Liver (tissue), 9 donors: ENCODE data around the gene ANAPC4. TPM values are rescaled to one million over a fixed set of nuclear protein-coding genes. Genes with fewer than 3 reads are reported as not detected.

ENCODE experiments used
- DNase-seq: peaks from one replicate; pipeline ENCODE4 v3.0.0-alpha.2; 2017; ENCODE audit warnings: low spot score
- H3K27ac ChIP-seq, 2 donors: one replicate each; pipeline ENCODE4 v1.7.0; 2013; ENCODE audit warnings: inconsistent platforms in 2 of 2, low read length in 2 of 2, control low read depth in 1 of 2, low read depth in 1 of 2, mild to moderate bottlenecking in 1 of 2
- H3K27me3 ChIP-seq, 4 donors: one replicate each; pipeline versions ENCODE4 v1.6.1 to v1.7.0; 2013; ENCODE audit warnings: low read length in 3 of 4, inconsistent platforms in 1 of 4, mild to moderate bottlenecking in 1 of 4, moderate library complexity in 1 of 4; ENCODE audit not compliant: control insufficient read depth in 4 of 4, insufficient read depth in 4 of 4
- H3K36me3 ChIP-seq, 4 donors: one replicate each; pipeline versions ENCODE4 v1.6.1 to v1.7.0; 2013; ENCODE audit warnings: low read length in 3 of 4, mild to moderate bottlenecking in 3 of 4, low read depth in 1 of 4, moderate library complexity in 1 of 4; ENCODE audit not compliant: control insufficient read depth in 4 of 4, insufficient read depth in 3 of 4
- H3K4me1 ChIP-seq, 4 donors: one replicate each; pipeline versions ENCODE4 v1.6.1 to v1.7.0; 2013; ENCODE audit warnings: low read length in 3 of 4, mild to moderate bottlenecking in 3 of 4, moderate library complexity in 1 of 4; ENCODE audit not compliant: control insufficient read depth in 4 of 4, insufficient read depth in 4 of 4
- H3K4me3 ChIP-seq, 3 donors: one replicate each; pipeline versions ENCODE4 v1.6.1 to v1.7.0; 2013; ENCODE audit warnings: low read length in 3 of 3, control low read depth in 1 of 3, low read depth in 1 of 3, mild to moderate bottlenecking in 1 of 3
- H3K9ac ChIP-seq, 2 donors: one replicate each; pipeline ENCODE4 v1.7.0; 2013; ENCODE audit warnings: low read length in 2 of 2, mild to moderate bottlenecking in 2 of 2, moderate library complexity in 2 of 2, control low read depth in 1 of 2, low read depth in 1 of 2
- H3K9me3 ChIP-seq, 4 donors: one replicate each; pipeline versions ENCODE4 v1.6.1 to v1.7.0; 2013; ENCODE audit warnings: low read length in 3 of 4; ENCODE audit not compliant: control insufficient read depth in 4 of 4
- ATF3 ChIP-seq: IDR thresholded peaks from 2 replicates; pipeline ENCODE4 v1.6.1; 2016; ENCODE audit warnings: antibody characterized with exemption
- EGR1 ChIP-seq, 2 donors: IDR thresholded peaks; 2 replicates each; pipeline ENCODE4 v1.6.1; 2016 to 2018; ENCODE audit warnings: antibody characterized with exemption in 2 of 2, low read depth in 2 of 2
- FOXA1 ChIP-seq: IDR thresholded peaks from 2 replicates; pipeline ENCODE4 v1.6.1; 2016; ENCODE audit warnings: antibody characterized with exemption
- GABPA ChIP-seq, 2 donors: IDR thresholded peaks in 1 of 2; conservative IDR thresholded peaks in 1 of 2; 2 replicates each; pipeline ENCODE4 v1.6.1; 2016; ENCODE audit warnings: antibody characterized with exemption in 2 of 2, mild to moderate bottlenecking in 1 of 2, moderate library complexity in 1 of 2
- HNF4A ChIP-seq, 2 donors: conservative IDR thresholded peaks; 2 replicates each; pipeline ENCODE4 v1.6.1; 2016; ENCODE audit warnings: antibody characterized with exemption in 2 of 2, mild to moderate bottlenecking in 2 of 2
- HNF4G ChIP-seq: IDR thresholded peaks from 2 replicates; pipeline ENCODE4 v1.6.1; 2016; ENCODE audit warnings: antibody characterized with exemption
- JUND ChIP-seq, 2 donors: IDR thresholded peaks; 2 replicates each; pipeline ENCODE4 v1.6.1; 2016; ENCODE audit warnings: antibody characterized with exemption in 2 of 2
- NR2F2 ChIP-seq: IDR thresholded peaks from 2 replicates; pipeline ENCODE4 v1.6.1; 2016; ENCODE audit warnings: antibody characterized with exemption
- RAD21 ChIP-seq, 2 donors: IDR thresholded peaks; 2 replicates each; pipeline ENCODE4 v1.6.1; 2016; ENCODE audit warnings: antibody characterized with exemption in 2 of 2, mild to moderate bottlenecking in 2 of 2
- RXRA ChIP-seq, 2 donors: IDR thresholded peaks; 2 replicates each; pipeline ENCODE4 v1.6.1; 2017 to 2018; ENCODE audit warnings: antibody characterized with exemption in 2 of 2, mild to moderate bottlenecking in 1 of 2
- SP1 ChIP-seq: IDR thresholded peaks from 2 replicates; pipeline ENCODE4 v1.6.1; 2018; ENCODE audit warnings: antibody characterized with exemption, mild to moderate bottlenecking
- YY1 ChIP-seq: IDR thresholded peaks from 2 replicates; pipeline ENCODE4 v1.6.1; 2016; ENCODE audit warnings: antibody characterized with exemption, mild to moderate bottlenecking
- WGBS: extraction: QIAGEN DNeasy Blood & Tissue Kit; methylation state at CpG from one replicate; pipeline ENCODE4 v1.1.7; 2013; 5-methylcytosine and 5-hydroxymethylcytosine counted together
- polyA plus RNA-seq, 2 donors: library from polyadenylated mRNA; stranded (reverse) in 1 of 2; unstranded in 1 of 2; fragments of 200-250 nt in 1 of 2; fragments of >200 nt in 1 of 2; fragmentation: Nextera tagmentation in 1 of 2; extraction: Ambion mirVana in 1 of 2; gene quantifications; one replicate each; pipeline versions ENCODE4 v1.2.1 to v1.2.3, GENCODE V29; 2013 to 2015
- total RNA-seq, 2 donors: library from RNA; depleted of rRNA; stranded (reverse); fragments of >200 nt; gene quantifications; one replicate each; pipeline ENCODE4 v1.2.3, GENCODE V29; 2014
- TF ChIP-seq, protein P1 (sequence below): fragments of 150-350 bp; IDR thresholded peaks from 2 replicates; pipeline ENCODE4 v1.5.1; 2017; ENCODE audit warnings: improper control_type of control experiment, low read depth, low read length; ENCODE audit not compliant: missing input control
- TF ChIP-seq, protein P2 (sequence below): IDR thresholded peaks from 2 replicates; pipeline ENCODE4 v1.6.1; 2016; ENCODE audit warnings: antibody characterized with exemption
- TF ChIP-seq, protein P3 (sequence below): IDR thresholded peaks from 2 replicates; pipeline ENCODE4 v1.6.1; 2016; ENCODE audit warnings: antibody characterized with exemption, mild to moderate bottlenecking
- donor health status: healthy.
- donor health status: healthy.
- donor health status: healthy.
- donor health status: healthy.
- donor health status: healthy.

The ANAPC4 gene
- total and polyA plus RNA-seq, 4 donors = 5.7 to 17.3 (median 11.0) TPM

DNA sequence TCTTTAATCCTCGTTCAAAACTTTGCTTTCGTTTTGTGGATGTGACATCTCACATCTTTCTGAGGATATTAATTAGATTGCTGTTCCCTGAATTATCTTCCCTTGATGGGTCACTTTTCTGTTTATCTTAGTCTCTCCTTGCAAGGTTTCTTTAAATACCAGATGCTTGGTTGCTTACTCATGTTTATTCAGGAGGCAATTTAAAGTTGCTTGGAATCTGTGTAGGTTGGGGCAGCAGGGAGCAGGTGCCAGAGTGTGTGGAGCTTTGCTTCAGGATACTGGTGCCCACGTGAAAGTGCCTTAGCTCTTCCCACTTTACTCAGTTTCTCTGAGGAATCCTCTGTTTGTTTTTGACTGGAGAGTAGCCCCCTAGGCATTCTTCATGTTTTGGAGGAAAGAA is 24.0 kb downstream of the ANAPC4 start:
- TF ChIP-seq SP1 (no peak), ATF3 (no peak), GABPA (IDR thresholded peaks at IDR 0.05 in 1 of 2, conservative IDR thresholded peaks at IDR 0.05 in 1 of 2) (no peak), HNF4A (conservative IDR thresholded peaks at IDR 0.05) (no peak), RXRA (IDR thresholded peaks at IDR 0.05) (no peak), YY1 (no peak), HNF4G (no peak), JUND (IDR thresholded peaks at IDR 0.05) (no peak)
- TF ChIP-seq, protein P1, sequence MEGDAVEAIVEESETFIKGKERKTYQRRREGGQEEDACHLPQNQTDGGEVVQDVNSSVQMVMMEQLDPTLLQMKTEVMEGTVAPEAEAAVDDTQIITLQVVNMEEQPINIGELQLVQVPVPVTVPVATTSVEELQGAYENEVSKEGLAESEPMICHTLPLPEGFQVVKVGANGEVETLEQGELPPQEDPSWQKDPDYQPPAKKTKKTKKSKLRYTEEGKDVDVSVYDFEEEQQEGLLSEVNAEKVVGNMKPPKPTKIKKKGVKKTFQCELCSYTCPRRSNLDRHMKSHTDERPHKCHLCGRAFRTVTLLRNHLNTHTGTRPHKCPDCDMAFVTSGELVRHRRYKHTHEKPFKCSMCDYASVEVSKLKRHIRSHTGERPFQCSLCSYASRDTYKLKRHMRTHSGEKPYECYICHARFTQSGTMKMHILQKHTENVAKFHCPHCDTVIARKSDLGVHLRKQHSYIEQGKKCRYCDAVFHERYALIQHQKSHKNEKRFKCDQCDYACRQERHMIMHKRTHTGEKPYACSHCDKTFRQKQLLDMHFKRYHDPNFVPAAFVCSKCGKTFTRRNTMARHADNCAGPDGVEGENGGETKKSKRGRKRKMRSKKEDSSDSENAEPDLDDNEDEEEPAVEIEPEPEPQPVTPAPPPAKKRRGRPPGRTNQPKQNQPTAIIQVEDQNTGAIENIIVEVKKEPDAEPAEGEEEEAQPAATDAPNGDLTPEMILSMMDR = no peak
- TF ChIP-seq, protein P2, sequence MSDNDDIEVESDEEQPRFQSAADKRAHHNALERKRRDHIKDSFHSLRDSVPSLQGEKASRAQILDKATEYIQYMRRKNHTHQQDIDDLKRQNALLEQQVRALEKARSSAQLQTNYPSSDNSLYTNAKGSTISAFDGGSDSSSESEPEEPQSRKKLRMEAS = no peak
- no peak for DNase-seq
- peaks cover 0 to 6% (median 2%) of the 10 kb centered on the region in 4 donors for H3K4me1 ChIP-seq
- H3K27me3 ChIP-seq = no peaks in the 10 kb centered on the region
- H3K27ac ChIP-seq = no peak overlapping the region
- no peak overlapping the region for H3K4me3 ChIP-seq
- peaks cover 2 to 39% (median 30%) of the 10 kb centered on the region in 4 donors for H3K36me3 ChIP-seq
- no peak overlapping the region for H3K9ac ChIP-seq
- 88% methylated on average over 3 of the region's 3 CpGs for WGBS
- no peaks in the 10 kb centered on the region for H3K9me3 ChIP-seq

DNA sequence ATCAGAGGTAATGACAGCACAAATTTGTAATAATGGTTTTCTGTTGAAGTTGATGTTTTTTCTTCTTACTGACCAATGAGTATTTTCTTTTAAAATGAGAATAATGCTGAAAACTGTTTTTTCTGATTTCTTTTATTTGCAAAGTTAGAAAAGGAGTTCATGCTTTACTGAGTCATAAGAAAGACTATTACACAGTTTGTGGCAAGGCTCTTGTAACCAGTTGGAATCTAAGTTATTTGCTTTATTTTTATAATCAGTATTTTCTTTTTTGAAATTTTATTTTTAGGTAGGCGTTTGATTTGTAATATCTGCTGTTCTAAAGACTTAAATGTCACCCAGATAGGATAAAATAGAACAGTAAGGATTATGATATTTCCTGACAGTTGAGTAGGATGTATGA is 25.5 kb downstream of the ANAPC4 start:
- WGBS = 97% methylated on average over 1 of the region's 1 CpG
- Histone ChIP-seq H3K4me1 (peaks cover 0 to 9% (median 2%) of the 10 kb centered on the region in 4 donors), H3K36me3 (peaks cover 2 to 27% (median 18%) of the 10 kb centered on the region in 4 donors)

DNA sequence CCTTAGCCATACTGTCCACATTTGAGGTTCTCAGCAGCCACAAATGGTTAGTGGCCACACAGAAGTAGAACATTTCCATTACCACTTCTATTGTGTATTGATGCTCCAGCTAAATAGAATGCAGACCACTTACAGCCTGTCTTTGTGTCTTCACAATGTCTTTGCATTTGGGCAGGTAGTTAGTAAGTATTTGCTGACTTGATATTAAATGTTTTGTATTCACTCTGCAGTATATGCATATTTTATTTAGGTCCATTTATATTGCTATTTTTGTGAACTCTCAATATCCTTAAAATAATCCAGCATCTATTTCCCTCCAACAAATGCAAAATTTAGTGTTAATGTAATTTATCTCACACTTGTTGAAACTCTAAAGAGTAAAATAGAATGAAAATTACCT is 26.6 kb downstream of the ANAPC4 start:
- Histone ChIP-seq H3K36me3 (peaks cover 2 to 29% (median 22%) of the 10 kb centered on the region in 4 donors), H3K9ac (no peak overlapping the region), H3K4me1 (peaks cover 0 to 9% (median 2%) of the 10 kb centered on the region in 4 donors), H3K9me3 (no peaks in the 10 kb centered on the region), H3K27me3 (no peaks in the 10 kb centered on the region), H3K4me3 (no peak overlapping the region), H3K27ac (no peak overlapping the region)
- TF ChIP-seq RAD21 (IDR thresholded peaks at IDR 0.05) (no peak), FOXA1 (no peak), YY1 (no peak), GABPA (IDR thresholded peaks at IDR 0.05 in 1 of 2, conservative IDR thresholded peaks at IDR 0.05 in 1 of 2) (no peak), ATF3 (no peak), JUND (IDR thresholded peaks at IDR 0.05) (no peak), EGR1 (IDR thresholded peaks at IDR 0.05; ENCODE audit: low read depth in 2 of 2) (no peak), HNF4G (no peak)
- TF ChIP-seq, protein P3, sequence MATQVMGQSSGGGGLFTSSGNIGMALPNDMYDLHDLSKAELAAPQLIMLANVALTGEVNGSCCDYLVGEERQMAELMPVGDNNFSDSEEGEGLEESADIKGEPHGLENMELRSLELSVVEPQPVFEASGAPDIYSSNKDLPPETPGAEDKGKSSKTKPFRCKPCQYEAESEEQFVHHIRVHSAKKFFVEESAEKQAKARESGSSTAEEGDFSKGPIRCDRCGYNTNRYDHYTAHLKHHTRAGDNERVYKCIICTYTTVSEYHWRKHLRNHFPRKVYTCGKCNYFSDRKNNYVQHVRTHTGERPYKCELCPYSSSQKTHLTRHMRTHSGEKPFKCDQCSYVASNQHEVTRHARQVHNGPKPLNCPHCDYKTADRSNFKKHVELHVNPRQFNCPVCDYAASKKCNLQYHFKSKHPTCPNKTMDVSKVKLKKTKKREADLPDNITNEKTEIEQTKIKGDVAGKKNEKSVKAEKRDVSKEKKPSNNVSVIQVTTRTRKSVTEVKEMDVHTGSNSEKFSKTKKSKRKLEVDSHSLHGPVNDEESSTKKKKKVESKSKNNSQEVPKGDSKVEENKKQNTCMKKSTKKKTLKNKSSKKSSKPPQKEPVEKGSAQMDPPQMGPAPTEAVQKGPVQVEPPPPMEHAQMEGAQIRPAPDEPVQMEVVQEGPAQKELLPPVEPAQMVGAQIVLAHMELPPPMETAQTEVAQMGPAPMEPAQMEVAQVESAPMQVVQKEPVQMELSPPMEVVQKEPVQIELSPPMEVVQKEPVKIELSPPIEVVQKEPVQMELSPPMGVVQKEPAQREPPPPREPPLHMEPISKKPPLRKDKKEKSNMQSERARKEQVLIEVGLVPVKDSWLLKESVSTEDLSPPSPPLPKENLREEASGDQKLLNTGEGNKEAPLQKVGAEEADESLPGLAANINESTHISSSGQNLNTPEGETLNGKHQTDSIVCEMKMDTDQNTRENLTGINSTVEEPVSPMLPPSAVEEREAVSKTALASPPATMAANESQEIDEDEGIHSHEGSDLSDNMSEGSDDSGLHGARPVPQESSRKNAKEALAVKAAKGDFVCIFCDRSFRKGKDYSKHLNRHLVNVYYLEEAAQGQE = no peak
- no peak for DNase-seq

More for the DNA sequence above, 25.5 kb downstream of the ANAPC4 start:
- TF ChIP-seq RAD21 (IDR thresholded peaks at IDR 0.05) (no peak), ATF3 (no peak), RXRA (IDR thresholded peaks at IDR 0.05) (no peak), YY1 (no peak), NR2F2 (no peak)
- DNase-seq = no peak
- Histone ChIP-seq H3K27ac (no peak overlapping the region), H3K9ac (no peak overlapping the region), H3K4me3 (no peak overlapping the region), H3K9me3 (no peaks in the 10 kb centered on the region), H3K27me3 (no peaks in the 10 kb centered on the region)
